GM10266 (cell line): Measurements from ENCODE around the gene ZMIZ1.
"Not testable (repeated sequence)": the region's sequence is repeated elsewhere in the genome, so short reads cannot be mapped to it uniquely, and the experiment has no call there.

Experiments
- DNase-seq: peaks from one replicate; pipeline ENCODE4 v3.0.0; 2012; ENCODE audit errors: extremely low spot score
- TF ChIP-seq, protein P1 (sequence below): IDR thresholded peaks from 2 replicates; pipeline ENCODE4 v1.5.1; 2012; ENCODE audit warnings: mild to moderate bottlenecking, low read depth; ENCODE audit not compliant: control insufficient read depth, insufficient read depth; ENCODE audit errors: missing control alignments

ZMIZ1 gene

DNA sequence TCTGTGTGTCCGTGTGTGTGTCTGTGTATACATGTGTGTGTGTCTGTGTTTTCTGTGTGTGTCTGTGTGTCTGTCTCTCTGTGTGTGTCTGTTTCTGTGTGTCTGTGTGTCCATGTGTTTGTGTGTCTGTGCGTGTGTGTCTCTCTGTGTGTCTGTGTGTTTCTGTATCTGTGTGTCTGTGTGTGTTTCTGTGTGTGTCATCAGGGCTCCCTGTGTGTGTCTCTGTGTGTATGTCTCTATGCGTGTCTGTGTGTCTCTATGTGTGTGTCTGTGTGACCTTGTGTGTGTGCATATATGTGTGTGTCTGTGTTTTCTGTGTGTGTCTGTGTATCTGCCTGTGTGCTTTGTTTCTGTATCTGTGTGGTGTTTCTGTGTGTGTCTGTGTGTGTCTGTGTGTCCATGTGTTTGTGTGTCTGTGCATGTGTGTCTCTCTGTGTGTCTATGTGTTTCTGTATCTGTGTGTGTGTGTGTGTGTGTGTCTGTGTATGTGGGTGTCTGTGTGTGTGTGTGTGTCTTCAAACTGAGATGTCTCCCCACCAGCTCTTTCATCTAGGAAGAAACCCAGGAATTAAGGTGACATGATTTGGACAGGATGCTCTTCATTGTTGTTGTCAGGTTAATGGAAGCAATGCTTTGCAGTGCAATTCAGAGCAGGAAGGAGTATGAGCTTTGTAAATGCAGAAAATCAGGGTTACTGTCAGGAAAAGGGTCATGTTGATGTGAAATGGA is 257.8 kb downstream of the ZMIZ1 start:
- DNase-seq = no peak
- TF ChIP-seq, protein P1, sequence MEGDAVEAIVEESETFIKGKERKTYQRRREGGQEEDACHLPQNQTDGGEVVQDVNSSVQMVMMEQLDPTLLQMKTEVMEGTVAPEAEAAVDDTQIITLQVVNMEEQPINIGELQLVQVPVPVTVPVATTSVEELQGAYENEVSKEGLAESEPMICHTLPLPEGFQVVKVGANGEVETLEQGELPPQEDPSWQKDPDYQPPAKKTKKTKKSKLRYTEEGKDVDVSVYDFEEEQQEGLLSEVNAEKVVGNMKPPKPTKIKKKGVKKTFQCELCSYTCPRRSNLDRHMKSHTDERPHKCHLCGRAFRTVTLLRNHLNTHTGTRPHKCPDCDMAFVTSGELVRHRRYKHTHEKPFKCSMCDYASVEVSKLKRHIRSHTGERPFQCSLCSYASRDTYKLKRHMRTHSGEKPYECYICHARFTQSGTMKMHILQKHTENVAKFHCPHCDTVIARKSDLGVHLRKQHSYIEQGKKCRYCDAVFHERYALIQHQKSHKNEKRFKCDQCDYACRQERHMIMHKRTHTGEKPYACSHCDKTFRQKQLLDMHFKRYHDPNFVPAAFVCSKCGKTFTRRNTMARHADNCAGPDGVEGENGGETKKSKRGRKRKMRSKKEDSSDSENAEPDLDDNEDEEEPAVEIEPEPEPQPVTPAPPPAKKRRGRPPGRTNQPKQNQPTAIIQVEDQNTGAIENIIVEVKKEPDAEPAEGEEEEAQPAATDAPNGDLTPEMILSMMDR = no peak

DNA sequence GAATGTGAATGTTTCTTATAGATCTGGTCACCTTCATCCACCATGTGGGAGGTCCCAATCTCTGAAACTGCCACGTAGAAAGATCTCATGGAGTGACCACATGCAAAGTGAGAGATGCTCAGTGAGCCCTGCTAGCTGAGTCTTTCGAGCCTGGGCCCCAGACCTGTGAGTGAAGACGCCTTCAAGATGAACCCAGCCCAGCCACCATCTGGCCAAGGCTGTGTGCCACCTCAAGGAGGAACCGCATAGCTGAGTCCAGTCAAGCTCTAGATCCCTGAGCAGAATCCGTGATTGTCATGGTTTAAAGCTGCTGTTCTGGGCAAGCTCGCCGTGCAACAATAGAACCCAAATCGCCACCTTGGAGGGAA is 258.3 kb downstream of the ZMIZ1 start:
- TF ChIP-seq, protein P1 = no peak

DNA sequence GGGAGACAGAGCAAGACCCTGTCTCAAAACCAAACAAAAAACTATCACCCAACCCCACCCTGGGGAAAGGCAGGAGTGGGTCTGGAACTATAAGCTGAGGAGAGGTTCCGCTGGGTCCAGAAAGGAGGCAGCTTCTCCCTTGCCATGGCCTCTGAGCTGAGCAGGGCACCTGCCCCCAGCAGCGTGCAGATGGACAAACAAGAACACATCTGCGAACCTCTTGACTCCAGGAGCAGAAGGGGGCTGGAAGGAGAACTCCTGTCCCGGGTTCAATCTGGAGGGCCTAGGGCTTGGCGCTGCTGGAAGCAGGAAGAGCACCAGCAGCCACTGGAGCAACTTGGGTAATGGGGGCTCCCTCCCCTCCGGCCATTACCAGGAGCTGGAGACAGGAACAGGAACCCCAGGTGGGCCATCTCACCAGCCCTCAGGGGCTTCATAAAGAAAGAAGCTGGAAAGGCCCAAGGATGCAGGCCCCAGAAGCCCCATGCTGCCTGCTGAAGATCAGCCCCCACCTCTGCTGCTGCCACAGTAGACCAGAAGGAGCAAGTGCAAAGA is 259.5 kb downstream of the ZMIZ1 start:
- TF ChIP-seq, protein P1 = no peak
- DNase-seq = no peak

More for the DNA sequence above, 258.3 kb downstream of the ZMIZ1 start:
- no peak for DNase-seq

DNA sequence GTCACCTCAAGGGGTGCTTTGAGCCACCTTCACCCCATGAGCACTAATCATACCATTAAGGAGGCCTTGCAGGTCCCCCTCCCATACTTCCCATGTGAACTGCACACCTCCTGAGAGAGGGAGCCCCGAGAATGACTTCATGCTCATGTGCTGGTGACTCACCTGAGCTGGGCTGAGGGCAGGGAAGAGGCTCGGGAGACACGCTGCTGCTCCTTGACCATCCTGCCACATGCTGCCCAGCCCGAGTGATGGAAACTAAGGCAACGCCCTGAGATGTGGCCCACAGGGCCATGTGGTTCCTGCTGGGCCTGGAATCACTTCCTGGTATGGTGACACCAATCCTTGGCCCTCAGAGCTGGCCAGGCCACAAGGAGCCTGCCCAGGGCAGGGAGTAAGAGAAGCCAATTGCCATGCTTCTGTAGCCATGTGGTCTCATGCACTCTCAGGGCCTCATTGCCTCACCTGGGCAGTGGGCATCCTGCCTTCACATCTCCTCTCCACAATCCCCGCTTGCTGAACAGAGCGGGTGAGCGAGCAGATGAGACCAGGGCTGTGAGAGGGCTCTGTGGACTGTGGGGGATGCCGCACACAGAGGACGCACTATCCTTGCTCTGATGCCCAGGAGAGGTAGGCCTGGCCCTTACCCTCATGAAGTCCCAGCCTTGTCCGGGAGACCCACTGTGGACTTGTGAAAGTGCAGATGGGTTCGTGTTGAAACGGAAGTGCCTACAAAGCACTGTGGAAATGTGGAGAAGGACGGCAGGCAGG is 260.2 kb downstream of the ZMIZ1 start:
- TF ChIP-seq, protein P1 = no peak
- no peak for DNase-seq

DNA sequence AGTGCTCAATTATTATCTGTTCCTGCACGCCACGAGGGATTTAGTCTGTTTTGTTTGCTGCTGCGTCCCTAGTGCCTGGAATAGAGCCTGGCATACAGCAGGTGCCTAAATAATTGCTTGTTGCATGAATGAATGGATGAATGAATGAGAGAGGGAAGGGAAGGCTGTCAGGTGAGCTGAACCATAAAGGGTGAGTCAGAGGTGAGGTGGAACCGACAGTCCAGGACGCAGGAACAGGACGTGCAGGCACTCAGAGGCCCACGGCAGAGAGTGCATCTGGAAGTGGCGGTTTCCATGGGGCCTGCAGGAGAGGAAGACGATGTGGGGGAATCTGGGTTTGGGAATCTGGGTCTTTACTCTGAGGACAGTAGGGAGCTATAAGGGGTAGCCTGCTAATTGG is 260.8 kb downstream of the ZMIZ1 start:
- no peak for DNase-seq
- TF ChIP-seq, protein P1 = no peak

DNA sequence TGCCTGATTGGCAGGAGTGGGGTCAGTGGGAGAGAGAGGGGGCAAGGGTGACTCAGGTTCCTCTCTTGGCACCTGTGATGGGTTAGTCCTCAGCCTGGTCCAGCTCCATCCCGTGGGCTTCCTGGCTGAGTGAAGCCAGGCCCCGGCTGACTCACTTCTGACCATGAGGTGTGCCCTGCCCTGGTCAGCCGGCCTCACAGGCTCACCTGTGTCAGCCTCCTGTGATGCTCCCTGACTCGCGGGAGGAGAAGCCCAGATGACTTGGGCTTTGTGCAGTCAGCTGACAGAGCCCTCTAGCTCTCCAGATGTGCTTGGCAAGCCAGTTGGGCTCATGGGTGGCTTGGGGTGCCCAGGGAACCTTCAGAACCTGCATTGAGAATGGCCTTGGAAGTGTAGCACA is 262.5 kb downstream of the ZMIZ1 start:
- TF ChIP-seq, protein P1 = no peak
- DNase-seq = no peak

DNA sequence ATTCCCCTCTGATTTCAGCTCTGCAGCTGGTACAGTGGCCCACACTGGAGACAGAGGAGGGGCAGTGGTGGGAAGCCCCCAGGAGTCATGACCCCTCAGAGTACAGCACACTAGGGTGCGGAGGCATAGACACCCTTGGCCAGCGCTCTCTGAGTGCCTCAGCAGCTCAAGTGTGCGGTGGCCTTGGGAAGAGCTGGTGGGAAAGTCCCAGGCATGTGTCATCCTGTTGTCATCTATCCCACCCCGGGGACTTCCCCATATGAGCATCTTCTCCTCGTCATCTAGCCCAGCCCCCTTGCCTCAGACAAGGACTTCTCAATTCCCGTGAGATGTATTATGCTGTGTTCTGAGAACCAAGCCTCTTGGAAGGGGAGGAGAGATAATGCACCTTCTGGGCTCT is 262.9 kb downstream of the ZMIZ1 start:
- TF ChIP-seq, protein P1 = no peak
- DNase-seq = peak; percentile 79

DNA sequence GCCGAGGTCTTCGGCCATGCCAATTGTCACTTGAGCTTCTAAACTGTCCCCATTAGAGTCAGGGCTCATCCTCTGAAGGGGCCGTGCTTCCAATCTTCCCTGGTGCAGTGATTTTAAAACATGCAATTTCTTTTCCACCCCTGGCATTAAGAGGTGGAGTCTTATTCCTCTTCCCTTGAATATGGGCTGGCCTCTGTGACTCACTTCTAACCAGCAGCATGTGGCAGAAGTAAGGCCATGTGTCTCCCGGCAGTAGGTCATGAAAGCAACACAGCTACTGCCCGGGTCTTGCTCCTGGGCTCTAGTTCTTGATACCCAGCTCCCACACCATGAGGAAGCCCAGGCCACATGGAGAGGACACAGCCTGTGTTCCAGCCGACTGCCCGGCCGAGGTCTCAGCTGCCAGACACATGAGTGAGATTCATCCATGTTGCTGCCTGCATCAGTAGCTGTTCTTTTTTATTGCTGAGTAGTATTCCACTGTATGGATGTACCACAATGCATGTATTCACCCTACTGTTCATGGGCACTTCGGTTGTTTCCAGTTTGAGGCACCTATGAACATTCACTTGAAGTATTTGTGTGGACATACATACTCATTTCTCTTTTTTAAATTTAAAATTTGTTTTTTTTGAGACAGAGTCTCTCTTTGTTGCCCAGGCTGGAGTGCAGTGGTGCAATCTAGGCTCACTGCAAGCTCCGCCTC is 264.0 kb downstream of the ZMIZ1 start:
- DNase-seq = not testable (repeated sequence)
